Measurements from ENCODE around the gene C19orf67.

The C19orf67 gene

DNA sequence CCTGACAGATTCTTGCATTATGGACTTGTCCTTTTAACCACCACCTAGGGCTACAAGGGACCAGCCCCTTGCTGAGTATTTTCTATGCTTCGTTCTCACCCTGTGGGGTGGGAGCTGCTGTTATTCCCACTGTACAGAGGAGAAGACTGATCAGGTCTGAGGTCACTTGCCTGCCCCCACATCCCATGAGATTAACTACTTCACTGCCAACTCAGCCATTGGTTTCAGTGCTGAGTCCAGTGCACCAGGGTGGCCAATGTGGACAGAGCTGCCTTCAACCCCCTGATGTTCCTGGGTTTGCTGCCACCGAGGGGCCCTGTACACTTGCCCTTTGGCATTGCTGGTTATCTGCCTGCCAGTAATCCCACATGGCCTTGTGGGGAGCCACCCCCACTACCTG is 25.1 kb upstream of the C19orf67 start:
- no peak for DNase-seq (ENCODE audit: low read depth in 2 of 2)

DNA sequence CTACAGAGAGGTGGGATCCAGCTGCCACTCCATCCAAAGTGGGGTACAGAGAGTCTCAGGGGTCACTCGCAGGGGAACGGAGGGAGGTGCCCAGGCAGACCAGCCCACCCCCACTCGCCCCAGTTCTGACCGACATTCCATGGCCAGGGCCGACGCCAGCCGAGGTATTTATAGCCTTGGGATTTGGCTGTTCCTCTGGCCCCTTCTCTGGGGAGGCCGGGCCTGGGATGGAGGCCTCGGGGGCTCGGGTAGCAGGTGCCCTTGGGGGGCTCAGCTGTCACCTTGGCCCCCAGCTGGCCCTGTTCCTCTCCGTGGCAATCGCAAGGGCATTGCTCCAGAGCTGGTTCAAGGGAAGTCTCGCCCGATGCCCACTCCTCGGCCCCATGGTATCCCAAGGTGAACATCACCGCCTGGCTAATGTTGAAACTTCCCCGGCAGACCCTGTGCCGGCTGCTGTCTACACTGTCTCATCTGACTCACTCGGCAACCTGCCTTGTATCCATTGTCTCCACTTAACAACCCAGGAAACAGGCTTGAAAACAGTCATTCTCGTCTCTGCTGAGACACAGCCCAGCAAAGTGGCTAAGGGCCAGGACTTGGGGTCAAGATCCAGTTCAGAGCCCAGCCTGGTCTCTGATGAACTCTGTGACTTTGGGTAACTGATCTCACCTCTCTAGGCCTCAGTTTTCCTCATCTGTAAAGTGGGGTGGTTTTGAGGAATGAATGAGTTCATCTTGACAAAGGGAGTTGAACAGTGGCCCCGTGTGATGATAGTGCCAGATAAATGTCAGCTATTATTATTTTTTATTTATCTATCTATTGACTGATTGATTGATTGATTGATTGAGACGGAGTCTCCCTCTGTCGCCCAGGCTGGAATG is 22.2 kb upstream of the C19orf67 start:
- DNase-seq (ENCODE audit: low read depth in 2 of 2): no peak

DNA sequence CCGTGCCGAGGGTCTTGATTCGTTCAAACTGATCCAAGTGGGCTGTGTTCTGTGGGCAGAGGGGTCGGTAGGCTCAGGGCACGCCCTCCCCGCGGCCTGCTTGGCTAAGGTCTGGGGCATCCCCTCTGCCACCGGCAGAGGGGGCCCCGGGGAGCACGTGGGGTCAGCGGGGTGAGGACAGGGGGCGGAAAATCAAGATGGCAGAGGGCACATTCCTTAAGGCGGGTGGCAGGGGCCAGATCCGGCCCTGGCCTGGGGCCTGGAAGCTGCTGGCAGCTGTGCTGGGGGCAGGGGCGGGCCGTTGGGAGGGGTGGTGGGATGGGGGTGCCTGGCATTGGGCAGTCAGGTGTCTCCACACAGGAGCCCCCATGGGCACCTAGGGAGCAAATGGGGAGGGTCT is 21.3 kb upstream of the C19orf67 start:
- no peak for DNase-seq (ENCODE audit: low read depth in 2 of 2)

DNA sequence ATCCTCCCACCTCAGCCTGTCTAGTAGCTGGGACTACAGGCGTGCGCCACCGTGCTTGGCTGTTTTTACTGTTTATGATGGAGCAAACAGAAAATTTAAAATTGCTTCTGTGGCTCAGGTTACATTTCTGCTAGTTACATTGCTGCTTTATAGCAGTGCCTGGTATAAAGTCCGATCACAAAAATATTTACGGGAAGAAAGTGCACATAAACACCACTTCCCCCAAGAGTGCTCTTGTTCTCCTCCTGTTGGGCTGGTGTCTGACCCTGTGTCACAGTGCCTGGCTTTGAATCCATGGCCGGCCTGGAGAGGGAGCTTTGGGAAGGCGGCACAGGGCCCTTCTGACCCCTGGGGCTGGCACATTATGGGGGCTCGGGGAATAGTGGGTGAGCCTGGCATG is 20.1 kb upstream of the C19orf67 start:
- DNase-seq (ENCODE audit: low read depth in 2 of 2): no peak

DNA sequence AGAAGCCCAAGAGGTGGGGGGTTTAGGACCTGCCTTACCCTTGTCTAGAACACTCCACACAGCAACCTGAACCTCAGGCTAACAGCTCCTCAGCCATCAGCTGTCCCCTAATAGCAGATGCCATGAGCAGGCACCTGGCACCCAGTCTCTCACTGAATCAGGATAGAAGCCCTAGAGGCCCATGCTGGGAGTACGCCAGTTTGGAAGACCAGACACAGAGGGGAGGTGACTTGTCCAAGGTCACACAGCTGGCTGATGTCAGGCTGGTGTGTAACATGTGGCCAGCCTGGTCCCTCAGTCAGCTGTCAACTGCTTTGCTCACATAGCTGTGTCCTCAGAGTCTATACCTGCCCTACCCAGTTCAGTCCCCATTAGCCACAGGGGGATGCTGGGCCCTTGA is 17.7 kb upstream of the C19orf67 start:
- no peak for DNase-seq (ENCODE audit: low read depth in 2 of 2)

DNA sequence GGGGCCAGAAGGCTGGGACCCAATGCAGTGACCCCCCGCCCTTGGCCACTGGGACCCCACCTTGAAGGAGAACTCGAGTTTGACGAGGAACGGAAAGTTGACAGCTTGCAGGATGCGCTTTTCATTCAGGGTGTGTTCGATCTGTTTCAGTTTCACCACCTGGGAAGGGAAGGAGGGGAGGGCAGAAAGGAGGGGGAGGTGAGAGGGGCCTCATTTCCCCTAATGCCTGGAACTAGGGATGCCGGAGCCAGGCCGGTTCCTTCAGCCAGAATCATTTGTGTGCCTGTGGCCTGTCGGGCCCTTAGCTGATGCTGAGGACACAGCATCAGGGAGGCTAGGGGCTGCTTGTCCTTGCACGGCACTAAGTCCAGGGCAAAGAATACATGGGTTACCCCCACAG is 17.2 kb upstream of the C19orf67 start:
- DNase-seq (ENCODE audit: low read depth in 2 of 2): no peak

DNA sequence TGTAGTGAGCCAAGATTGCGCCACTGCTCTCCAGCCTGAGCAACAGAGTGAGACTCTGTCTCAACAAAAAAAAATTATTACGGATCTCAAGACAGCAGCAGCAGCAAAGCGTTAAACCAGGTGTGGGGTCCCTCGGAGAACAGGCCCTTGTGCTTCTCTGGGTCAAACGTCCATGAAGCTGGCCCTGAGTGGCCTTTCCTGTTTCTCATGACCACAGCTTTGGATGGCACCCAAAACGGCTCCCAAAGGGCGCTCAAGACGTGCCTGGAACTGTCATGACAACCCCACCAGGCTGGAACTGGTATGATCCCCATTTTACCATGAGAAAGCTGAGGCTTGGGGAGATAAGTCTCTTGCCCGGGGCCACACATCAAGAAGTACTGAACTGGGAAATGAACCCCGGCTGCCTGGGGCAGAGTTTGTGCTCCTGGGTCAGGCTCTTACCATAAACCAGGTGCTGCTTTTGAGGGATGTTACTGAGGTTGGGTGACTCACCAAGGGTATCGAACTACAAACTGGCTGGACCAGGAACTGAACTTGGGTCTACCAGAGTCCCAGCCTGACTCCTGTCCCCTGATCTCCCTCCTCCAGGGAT is 16.6 kb upstream of the C19orf67 start:
- no peak for DNase-seq (ENCODE audit: low read depth in 2 of 2)

DNA sequence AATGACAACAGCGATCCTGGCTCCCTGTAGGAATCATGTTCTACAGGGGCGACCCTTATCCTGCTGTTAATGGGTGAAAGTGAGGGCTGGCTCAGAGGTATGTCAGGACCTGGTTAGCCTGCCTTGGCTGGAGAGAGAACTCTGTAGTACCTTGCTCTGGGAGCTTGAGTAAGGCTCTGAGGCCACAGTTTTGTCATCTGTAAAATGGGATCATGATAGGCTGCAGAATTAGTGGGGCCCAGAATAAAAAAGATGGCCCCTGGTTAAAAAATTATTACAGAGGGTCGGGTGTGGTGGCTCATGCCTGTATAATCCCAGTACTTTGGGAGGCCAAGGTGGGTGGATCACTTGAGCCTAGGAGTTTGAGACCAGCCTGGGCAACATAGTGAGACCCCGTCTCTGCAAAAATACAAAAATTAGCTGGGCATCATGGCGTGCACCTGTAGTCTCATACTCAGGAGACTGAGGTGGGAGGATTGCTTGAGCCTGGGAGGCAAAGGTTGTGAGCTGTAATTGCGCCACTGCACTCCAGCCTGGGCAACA is 15.5 kb upstream of the C19orf67 start:
- DNase-seq (ENCODE audit: low read depth in 2 of 2): no peak

DNA sequence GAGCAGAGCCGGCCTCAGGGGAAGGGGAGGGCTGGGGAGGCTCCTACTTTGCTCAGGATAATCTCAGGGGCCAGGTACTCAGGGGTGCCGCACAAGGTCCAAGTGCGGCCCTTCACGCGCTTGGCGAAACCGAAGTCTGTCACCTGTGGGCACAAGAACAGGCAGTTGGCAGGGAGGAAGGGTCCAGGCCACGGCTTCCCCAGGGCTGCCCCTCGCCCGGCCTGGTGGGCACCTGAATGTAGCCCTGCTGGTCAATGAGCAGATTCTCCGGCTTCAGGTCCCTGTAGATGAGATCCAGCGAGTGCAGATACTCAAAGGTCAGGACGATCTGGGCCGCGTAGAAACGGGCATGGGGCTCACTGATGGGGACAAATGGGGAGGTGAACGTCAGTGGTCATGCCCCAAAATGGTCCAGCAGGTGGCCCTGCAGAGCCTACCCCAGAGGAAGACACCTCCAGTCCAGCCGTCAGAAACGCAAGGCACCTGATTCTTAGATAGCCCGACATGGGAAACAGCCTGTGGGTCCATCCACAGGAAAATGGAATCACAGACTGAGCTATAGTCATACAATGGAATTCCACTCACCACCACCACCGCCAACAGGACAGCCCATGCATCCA is 12.1 kb upstream of the C19orf67 start:
- no peak for DNase-seq (ENCODE audit: low read depth in 2 of 2)

DNA sequence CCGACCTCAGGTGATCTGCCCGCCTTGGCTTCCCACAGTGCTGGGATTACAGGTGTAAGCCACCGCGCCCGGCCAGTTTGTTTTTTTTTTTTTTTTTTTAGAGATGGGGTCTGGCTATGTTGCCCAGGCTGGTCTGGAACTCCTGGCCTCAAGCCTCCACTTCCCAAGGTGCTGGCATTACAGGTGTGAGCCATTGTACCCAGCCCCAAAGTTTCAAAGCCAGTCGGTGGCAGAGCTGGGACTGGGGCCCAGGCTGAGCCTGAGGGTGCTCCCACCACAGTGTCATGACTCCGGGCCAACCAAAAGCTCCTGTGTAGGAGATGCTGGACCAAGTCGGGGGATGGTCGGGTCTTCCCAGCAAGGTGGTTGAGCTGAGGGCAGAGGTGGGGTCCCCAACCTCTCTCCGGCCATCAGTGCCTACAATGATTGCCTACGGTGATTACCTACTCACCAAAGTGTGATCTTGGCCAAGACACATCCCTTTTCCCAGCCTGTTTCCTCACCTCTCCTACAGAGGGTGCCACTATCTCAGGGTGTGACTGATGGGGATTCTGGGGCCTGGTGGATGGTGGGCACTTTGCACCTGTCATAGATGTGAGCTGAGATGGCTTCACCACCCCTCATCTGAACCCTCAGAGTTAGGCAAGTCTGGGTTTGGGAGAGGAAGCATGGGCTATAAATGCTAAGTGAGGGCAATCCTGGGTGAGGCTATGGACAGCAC is 10.8 kb upstream of the C19orf67 start:
- DNase-seq (ENCODE audit: low read depth in 2 of 2): no peak

DNA sequence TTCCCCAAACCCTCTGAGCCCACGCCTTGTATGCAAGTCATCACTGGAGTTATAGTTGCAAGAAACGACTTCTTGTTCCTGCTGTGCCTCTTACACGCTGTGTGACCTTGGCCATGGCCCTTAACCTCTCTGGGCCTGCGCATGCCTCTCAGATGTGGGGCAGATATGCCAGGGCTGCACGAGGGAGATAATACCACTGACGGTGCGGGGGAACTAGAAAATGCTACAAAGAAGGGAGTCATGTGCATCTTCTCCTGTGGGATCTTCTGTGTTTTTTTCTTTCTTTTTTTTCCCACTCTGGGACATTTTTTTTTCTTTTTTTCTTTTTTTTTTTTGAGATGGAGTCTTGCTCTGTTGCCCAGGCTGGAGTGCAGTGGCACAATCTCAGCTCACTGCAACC is 9.3 kb upstream of the C19orf67 start:
- DNase-seq (ENCODE audit: low read depth in 2 of 2): no peak

DNA sequence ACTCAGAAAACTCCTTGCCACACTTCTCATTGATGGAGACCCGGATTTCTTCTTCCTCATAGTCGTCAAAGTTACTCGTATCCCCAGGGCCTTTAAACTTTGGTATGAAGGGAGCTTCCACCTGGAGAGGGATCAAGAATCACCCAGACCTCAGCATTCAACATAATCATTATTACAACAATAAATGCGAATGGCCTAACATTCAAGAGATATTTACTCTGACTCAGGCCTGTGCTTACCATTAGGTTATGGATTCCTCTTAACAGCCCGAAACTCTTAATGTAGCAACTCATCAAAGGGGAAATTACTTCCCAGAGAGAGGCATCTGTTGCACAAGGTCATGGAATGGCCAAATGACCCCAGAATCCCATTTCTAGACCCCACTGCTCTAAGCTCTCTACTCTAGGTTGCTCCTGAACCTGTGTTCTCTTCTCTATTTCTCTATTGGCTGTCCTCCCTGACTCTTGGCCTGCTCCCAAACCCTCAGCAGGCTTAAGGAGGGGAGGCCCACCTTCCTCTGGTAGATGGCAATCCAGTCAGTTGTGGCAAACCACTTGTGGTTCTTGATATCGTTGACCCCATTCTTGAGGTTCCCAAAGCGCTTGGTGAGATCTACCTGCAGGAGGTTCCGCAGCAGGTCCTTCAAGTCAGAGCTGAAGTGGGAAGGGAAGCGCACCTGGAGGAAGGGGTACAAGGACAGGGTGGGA is 7.7 kb upstream of the C19orf67 start:
- DNase-seq (ENCODE audit: low read depth in 2 of 2): no peak

DNA sequence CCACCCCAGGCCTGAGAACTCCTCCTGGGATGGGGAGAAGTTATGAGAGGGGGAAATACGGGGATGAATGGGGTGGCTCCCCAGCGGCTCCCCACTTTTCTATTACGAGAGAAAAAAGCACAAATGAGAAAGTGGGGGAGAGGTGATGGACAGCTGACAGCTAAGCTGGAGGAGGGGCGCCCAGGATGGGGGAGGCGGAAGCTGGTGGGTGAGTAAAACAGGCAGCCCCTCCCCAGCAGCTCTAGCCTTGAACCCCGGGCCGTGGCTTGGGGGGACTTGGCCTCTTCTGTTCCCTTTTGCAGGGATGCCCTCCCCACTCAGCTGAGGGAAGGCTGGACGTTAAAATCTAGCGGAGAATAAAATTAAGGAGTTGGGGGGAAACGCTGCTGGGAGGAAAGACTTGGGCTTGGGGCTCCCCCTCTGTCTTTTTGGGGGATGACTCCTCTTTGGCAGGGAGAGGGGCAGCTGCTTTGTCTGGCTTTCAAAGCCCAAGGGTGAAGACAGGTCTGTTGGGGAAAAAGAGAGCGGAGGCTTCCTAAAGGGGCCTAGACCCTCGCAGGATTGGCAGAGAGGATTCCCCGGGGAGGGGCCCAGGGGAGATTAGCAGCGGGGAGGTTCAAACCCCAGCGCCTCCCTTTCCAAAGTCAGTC is 6.4 kb upstream of the C19orf67 start:
- DNase-seq (ENCODE audit: low read depth in 2 of 2): no peak

DNA sequence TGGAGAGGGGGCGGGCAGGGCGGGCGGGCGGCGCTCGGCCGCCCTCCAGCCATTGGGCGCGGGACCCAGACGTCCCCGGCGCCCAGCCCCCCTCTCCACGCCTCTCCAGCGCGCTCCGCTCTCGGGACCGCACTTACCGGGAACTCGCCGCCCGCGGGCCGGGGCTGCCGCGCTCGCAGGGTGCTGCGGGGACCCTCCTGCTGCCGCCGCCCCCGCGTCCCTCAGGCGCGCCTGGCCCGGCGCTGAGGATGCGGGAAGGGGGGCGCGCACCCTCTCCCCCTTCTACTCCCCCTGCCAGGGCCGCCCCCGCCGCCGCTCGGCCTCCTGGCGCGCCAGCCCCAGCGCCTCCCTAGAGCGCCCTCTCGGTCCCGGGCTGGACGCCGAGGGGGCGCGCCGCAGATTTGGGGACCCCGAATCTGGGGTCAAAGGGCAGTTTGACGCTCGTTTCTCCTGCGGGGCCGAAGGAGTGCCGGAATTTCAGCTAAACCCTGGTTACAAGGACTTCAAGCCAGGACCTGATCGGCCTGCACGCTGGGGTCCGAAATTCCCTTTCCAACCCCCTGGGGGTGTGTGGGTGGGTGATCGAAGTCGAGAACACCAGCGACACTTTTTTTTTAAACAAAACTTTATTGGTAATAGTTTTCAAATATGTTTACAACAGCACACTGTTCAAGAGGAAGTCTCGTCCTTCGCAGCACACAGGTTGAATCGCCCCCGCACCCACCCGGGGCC is 5.7 kb upstream of the C19orf67 start:
- peak; percentile 29 to 36 for DNase-seq (ENCODE audit: low read depth in 2 of 2)

DNA sequence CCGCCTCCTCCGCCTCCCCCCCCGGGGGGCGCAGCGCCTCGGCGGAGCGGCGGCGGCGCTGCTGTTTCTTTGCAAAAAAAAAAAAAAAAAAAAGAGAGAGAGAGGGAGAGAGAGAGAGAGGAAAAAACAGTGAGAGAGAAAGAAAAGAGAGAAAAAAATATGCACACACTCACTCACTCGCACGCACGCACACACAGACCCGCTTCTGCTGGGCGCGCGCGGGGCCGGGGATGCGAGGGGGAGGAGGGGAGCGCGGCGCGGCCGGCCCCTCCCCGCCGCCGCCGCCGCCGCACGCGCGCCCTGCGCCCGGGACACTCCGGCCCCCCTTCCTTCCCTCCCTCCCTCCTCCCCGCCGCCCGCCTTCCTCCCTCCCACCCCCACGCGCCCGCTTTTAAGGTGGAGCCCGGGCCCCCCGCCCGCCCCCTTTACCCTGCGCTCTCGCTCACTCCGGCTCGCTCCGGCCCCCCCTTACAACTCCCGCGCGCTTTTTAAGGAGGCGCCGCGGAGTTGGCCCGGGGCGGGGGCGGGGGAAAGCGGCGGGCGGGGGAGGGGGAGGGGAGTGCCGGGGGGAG is 5.0 kb upstream of the C19orf67 start, which contains the start of gene SAMD1:
Gene SAMD1 (minus strand): TSS at position 243 of the 572 bp plus-strand sequence.
- peak; percentile 84 to 86 for DNase-seq (ENCODE audit: low read depth in 2 of 2)

DNA sequence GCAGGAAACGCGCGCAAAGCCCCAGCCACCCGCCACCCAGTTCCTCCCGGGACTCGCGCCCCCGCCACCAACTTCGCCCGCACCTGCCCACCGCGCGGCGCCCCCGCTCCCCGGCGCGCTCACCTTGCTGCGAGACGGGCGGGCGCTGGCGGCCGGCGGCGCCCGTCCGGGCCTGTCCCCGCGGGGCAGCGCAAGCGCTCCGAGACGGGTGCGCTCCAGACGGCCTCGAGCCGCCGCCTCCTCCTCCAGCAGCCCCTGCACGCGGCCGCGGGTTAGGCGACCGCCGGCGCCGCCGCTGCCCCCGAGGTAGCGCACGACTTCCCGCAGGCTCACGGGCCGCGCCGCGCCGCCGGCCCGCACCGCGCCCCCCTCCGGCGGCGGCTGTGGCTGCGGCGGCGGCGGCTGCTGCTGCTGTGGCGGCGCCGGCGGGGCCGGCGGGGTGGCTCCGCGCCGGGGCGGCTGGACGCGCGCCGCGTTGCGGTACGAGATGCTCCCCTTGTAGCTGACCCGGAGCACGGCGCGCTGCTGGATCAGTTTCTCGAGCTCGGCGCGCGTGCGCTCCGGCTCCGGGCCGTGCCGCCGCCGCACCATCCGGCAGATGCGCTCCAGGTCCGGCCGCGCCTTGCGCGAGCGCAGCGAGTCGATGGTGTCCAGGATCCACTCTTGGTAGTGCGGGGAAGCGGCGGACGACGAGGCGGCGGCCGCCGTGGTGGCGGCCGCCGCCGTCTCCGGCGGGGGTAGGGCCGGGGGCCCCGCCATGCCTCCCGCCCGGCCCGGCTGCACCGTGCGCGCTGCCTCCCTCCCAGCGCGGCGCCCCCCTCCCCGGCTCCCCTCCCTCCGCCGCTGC is 4.3 kb upstream of the C19orf67 start:
- DNase-seq (ENCODE audit: low read depth in 2 of 2): peak; percentile 23 to 25

DNA sequence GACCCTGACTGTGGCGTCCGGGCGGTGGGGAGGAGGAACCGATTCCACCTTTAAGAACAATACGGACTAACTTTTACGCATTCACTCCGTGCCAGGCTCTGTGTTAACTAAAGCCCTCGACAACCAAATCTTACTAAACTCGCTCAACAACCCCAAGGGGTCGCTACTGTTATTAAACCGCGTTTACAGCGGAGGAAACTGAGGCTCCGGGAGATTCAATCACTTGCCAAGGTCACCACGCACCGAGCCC is 3.8 kb upstream of the C19orf67 start:
- DNase-seq (ENCODE audit: low read depth in 2 of 2): no peak

DNA sequence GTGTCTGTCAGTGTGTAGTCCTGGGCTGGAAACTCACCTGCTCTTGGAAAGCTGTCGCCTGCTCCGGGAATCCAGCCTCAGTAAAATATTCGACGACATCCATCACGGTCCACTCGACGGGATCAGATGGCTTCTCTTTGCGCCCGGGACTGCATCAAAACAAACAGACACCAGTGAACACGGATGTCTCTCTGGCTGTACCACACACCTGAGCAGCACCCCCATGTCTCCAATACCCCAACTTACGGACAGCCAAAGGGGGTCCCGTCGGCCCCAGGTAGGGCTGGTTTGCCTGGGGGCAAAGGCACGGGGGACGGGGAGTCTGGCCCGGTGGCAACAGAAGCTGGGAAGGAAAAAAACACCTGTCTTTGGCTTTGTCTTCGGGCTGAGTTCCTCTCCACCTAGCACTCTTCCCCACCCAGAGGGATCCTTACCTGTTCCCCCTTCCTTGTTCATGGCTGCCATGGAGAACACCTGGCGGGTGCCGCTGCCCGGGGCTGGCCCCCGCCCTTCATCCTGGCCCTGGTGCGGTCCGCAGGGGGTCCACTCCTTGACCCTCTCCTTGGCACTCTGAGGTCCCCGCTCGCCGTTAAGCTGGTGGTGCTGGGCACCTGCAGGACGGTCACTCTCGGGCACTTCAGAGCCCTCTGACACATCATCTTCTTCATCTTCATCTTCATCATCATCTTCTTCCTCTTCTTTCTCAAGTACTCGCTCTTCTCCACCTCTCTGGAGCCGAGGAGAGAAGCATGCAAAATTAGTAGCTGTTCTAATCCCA is 3.2 kb upstream of the C19orf67 start:
- DNase-seq (ENCODE audit: low read depth in 2 of 2): no peak

Data from fibroblast of skin of left quadriceps (primary cell).